GM23248 (cell line): ENCODE results near the gene IL36B.

Experiments used
- EZH2 ChIP-seq: fragments of 200-600 bp; sonication (generic); IDR thresholded peaks from 2 replicates; pipeline ENCODE4 v1.6.1; 2018; ENCODE audit warnings: antibody characterized with exemption, mild to moderate bottlenecking; ENCODE audit not compliant: insufficient read depth, poor library complexity, severe bottlenecking
- EZH2phosphoT487 ChIP-seq: fragments of 200-600 bp; sonication (generic); IDR thresholded peaks from 2 replicates; pipeline ENCODE4 v1.6.1; 2018; ENCODE audit warnings: antibody characterized with exemption, moderate library complexity, mild to moderate bottlenecking, low read depth; ENCODE audit not compliant: insufficient read depth

DNA sequence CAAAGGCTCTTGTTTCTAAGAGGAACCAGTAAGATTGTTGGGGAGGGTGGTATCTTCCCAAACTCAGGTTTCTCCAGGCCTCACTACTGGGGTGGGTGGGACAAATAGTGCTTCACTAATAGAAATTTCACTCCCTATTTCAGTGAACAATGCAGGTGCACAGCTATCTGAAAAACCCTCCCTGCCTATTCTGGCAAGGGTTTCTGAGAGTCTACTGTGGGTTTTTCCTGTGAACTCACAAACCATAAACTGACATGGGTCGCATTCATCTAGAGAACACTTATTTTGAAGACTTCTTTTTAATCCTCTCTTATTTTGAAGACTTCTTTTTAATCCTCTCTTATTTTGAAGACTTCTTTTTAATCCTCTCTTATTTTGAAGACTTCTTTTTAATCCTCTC lies 43.0 kb downstream of the IL36B start:
- no peak for TF ChIP-seq EZH2phosphoT487
- TF ChIP-seq EZH2 = no peak
